Neural progenitor cell (in vitro differentiated cells): ENCODE data around the gene SPACA7. TPM values are rescaled to one million over a fixed set of nuclear protein-coding genes. Genes with fewer than 3 reads are reported as not detected.

Source experiments
- DNase-seq: peaks from one replicate; pipeline ENCODE4 v3.0.0-alpha.2; 2016; ENCODE audit warnings: low spot score
- H2AFZ ChIP-seq: fragments of 200-600 bp; sonication (generic); replicated peaks from 2 replicates; pipeline ENCODE4 v1.6.1; 2016; ENCODE audit warnings: antibody characterized with exemption
- H3F3A ChIP-seq: fragments of 200-600 bp; sonication (generic); 2 replicates; pipeline ENCODE4 v1.6.1; 2016; ENCODE audit warnings: antibody characterized with exemption, low read depth
- H3K27ac ChIP-seq: fragments of 200-600 bp; sonication (generic); 2 replicates; pipeline ENCODE4 v1.5.1; 2016; ENCODE audit warnings: mild to moderate bottlenecking
- H3K27me3 ChIP-seq: fragments of 200-600 bp; sonication (generic); 2 replicates; pipeline ENCODE4 v1.6.1; 2016; ENCODE audit warnings: mild to moderate bottlenecking, moderate library complexity
- H3K36me3 ChIP-seq: fragments of 200-600 bp; sonication (generic); 2 replicates; pipeline ENCODE4 v1.5.1; 2016
- H3K4me1 ChIP-seq: fragments of 200-600 bp; sonication (generic); 2 replicates; pipeline ENCODE4 v1.6.1; 2016; ENCODE audit warnings: mixed run types
- H3K4me2 ChIP-seq: fragments of 200-600 bp; sonication (generic); 2 replicates; pipeline ENCODE4 v1.6.1; 2016
- H3K4me3 ChIP-seq: fragments of 200-600 bp; sonication (generic); 2 replicates; pipeline ENCODE4 v1.5.1; 2016
- H3K79me2 ChIP-seq: fragments of 200-600 bp; sonication (generic); 2 replicates; pipeline ENCODE4 v1.6.1; 2016; ENCODE audit warnings: low read depth
- H3K9ac ChIP-seq: fragments of 200-600 bp; sonication (generic); 2 replicates; pipeline ENCODE4 v1.6.1; 2016
- H3K9me3 ChIP-seq: fragments of 200-600 bp; sonication (generic); 2 replicates; pipeline ENCODE4 v1.5.1; 2016; ENCODE audit warnings: low read depth
- H4K20me1 ChIP-seq: fragments of 200-600 bp; sonication (generic); 2 replicates; pipeline ENCODE4 v1.6.1; 2016; ENCODE audit warnings: low read depth
- H3K27ac Mint-ChIP-seq: 3 replicates; pipeline ENCODE4 v1.8.0; 2021; ENCODE audit warnings: mixed read lengths
- H3K27me3 Mint-ChIP-seq: 2 replicates; pipeline ENCODE4 v1.8.0; 2022; ENCODE audit warnings: low read depth, mild to moderate bottlenecking, inconsistent platforms, moderate library complexity, mixed read lengths; ENCODE audit not compliant: insufficient read depth
- H3K36me3 Mint-ChIP-seq: 3 replicates; pipeline ENCODE4 v1.8.0; 2021; ENCODE audit warnings: mixed read lengths
- H3K4me1 Mint-ChIP-seq: 3 replicates; pipeline ENCODE4 v1.8.0; 2021; ENCODE audit warnings: mixed read lengths
- H3K4me3 Mint-ChIP-seq: 3 replicates; pipeline ENCODE4 v1.8.0; 2021; ENCODE audit warnings: mild to moderate bottlenecking, moderate library complexity, mixed read lengths
- H3K9me3 Mint-ChIP-seq: 3 replicates; pipeline ENCODE4 v1.8.0; 2020; ENCODE audit warnings: mixed read lengths
- CTCF ChIP-seq: fragments of 200-600 bp; sonication (generic); IDR thresholded peaks from 2 replicates; pipeline ENCODE4 v1.5.1; 2017; ENCODE audit warnings: antibody characterized with exemption, mild to moderate bottlenecking
- EZH2 ChIP-seq: fragments of 200-600 bp; sonication (generic); IDR thresholded peaks from 2 replicates; pipeline ENCODE4 v1.6.1; 2017; ENCODE audit warnings: antibody characterized with exemption, mild to moderate bottlenecking, moderate library complexity
- EZH2phosphoT487 ChIP-seq: fragments of 200-600 bp; sonication (generic); IDR thresholded peaks from 2 replicates; pipeline ENCODE4 v1.6.1; 2017; ENCODE audit warnings: antibody characterized with exemption
- total RNA-seq: library from RNA; depleted of rRNA; stranded (reverse); fragments of >200 nt; gene quantifications from 2 replicates; pipeline ENCODE4 v1.2.3, GENCODE V29; 2015; ENCODE audit warnings: low replicate concordance

SPACA7 gene
- total RNA-seq, 1 donor from 2014 or later, result not detected

- DNase-seq, result no peak
- no peak overlapping the region for H3K4me3 Mint-ChIP-seq
- no peak overlapping the region for H3K27ac ChIP-seq
- peaks cover 32% of the 10 kb centered on the region for H3F3A ChIP-seq
- no peaks in the 10 kb centered on the region for H3K9me3 ChIP-seq
- H2AFZ ChIP-seq, result no peak overlapping the region
- H3K27me3 Mint-ChIP-seq, result peaks cover 16% of the 10 kb centered on the region
- no peaks in the 10 kb centered on the region for H3K27me3 ChIP-seq
- H3K27ac Mint-ChIP-seq, result no peak overlapping the region
- H3K36me3 Mint-ChIP-seq, result no peaks in the 10 kb centered on the region
- H3K4me3 ChIP-seq, result no peak overlapping the region
- no peaks in the 10 kb centered on the region for H3K36me3 ChIP-seq
- no peak overlapping the region for H3K4me2 ChIP-seq
- H3K4me1 ChIP-seq, result peaks cover 73% of the 10 kb centered on the region
- TF ChIP-seq EZH2phosphoT487 (no peak), CTCF (no peak), EZH2 (no peak)
- no peaks in the 10 kb centered on the region for H3K79me2 ChIP-seq
- no peaks in the 10 kb centered on the region for H4K20me1 ChIP-seq
- H3K4me1 Mint-ChIP-seq, result peaks cover 79% of the 10 kb centered on the region
- H3K9ac ChIP-seq, result no peak overlapping the region
- peaks cover 7% of the 10 kb centered on the region for H3K9me3 Mint-ChIP-seq
These were observed 26.5 kb upstream of the SPACA7 start for GRCh38 chr13:112349681-112350080.

GRCh38 chr13:112350300-112350699, 25.9 kb upstream of the SPACA7 start:
- H3K4me1 Mint-ChIP-seq, result peaks cover 75% of the 10 kb centered on the region
- TF ChIP-seq EZH2 (no peak), EZH2phosphoT487 (no peak), CTCF (no peak)

GRCh38 chr13:112351825-112352224, 24.3 kb upstream of the SPACA7 start:
- Mint-ChIP-seq H3K4me3 (no peak overlapping the region), H3K27ac (no peak overlapping the region), H3K27me3 (peaks cover 10% of the 10 kb centered on the region), H3K4me1 (peaks cover 60% of the 10 kb centered on the region), H3K9me3 (peaks cover 7% of the 10 kb centered on the region), H3K36me3 (no peaks in the 10 kb centered on the region)
- Histone ChIP-seq H3K4me3 (peak overlapping the region; percentile 1), H4K20me1 (no peaks in the 10 kb centered on the region), H3K79me2 (no peaks in the 10 kb centered on the region), H3K27ac (no peak overlapping the region), H3K36me3 (no peaks in the 10 kb centered on the region), H3K9me3 (no peaks in the 10 kb centered on the region), H3F3A (peaks cover 12% of the 10 kb centered on the region), H3K4me1 (peaks cover 52% of the 10 kb centered on the region), H3K4me2 (peak overlapping the region; percentile 57), H2AFZ (no peak overlapping the region), H3K27me3 (no peaks in the 10 kb centered on the region), H3K9ac (no peak overlapping the region)
- TF ChIP-seq CTCF, result no peak
- TF ChIP-seq EZH2phosphoT487, result no peak
- TF ChIP-seq EZH2, result no peak
- peak; percentile 83 for DNase-seq

More at GRCh38 chr13:112350300-112350699, 25.9 kb upstream of the SPACA7 start:
- Histone ChIP-seq H3K27me3 (no peaks in the 10 kb centered on the region), H4K20me1 (no peaks in the 10 kb centered on the region), H3K36me3 (no peaks in the 10 kb centered on the region), H3K4me1 (peaks cover 68% of the 10 kb centered on the region), H3K4me2 (no peak overlapping the region), H3K79me2 (no peaks in the 10 kb centered on the region), H3K27ac (no peak overlapping the region), H3K9me3 (no peaks in the 10 kb centered on the region), H3K4me3 (no peak overlapping the region), H3K9ac (no peak overlapping the region), H2AFZ (no peak overlapping the region), H3F3A (peaks cover 28% of the 10 kb centered on the region)
- H3K27me3 Mint-ChIP-seq, result peaks cover 16% of the 10 kb centered on the region
- H3K9me3 Mint-ChIP-seq, result peaks cover 7% of the 10 kb centered on the region
- DNase-seq, result no peak
- no peaks in the 10 kb centered on the region for H3K36me3 Mint-ChIP-seq
- no peak overlapping the region for H3K4me3 Mint-ChIP-seq
- H3K27ac Mint-ChIP-seq, result no peak overlapping the region
